OCI-LY1 (cell line): ENCODE measurements around the gene EZH2.

ENCODE experiments used
- CTCF ChIP-seq: fragments of 200-600 bp; sonication (generic), shearing (Covaris generic); IDR thresholded peaks from 2 replicates; pipeline ENCODE4 v1.5.1; 2017; ENCODE audit warnings: mild to moderate bottlenecking, antibody characterized with exemption, low read length, moderate library complexity, mixed read lengths
- EZH2 ChIP-seq: fragments of 200-600 bp; sonication (generic), shearing (Covaris generic); IDR thresholded peaks from 2 replicates; pipeline ENCODE4 v1.8.0; 2017; ENCODE audit warnings: borderline replicate concordance, mixed run types, mild to moderate bottlenecking, antibody characterized with exemption, low read length, moderate library complexity, mixed read lengths

GRCh38 chr7:148867596-148868377 is 16.3 kb downstream of the EZH2 start:
- no peak for TF ChIP-seq CTCF
- TF ChIP-seq EZH2, result no peak
